Small intestine (tissue), 7 donors: Measurements from ENCODE around the gene LUC7L2. TPM values are rescaled to one million over a fixed set of nuclear protein-coding genes. Genes with fewer than 3 reads are reported as not detected.
"Not testable (repeated sequence)": the region's sequence is repeated elsewhere in the genome, so short reads cannot be mapped to it uniquely, and the experiment has no call there.

Experiments used
- DNase-seq, 2 donors: peaks; one replicate each; pipeline versions ENCODE4 v3.0.0 to v3.0.0-alpha.2; 2013
- FAIRE-seq: peaks from 2 replicates; lab custom pipeline; 2012; peaks lifted over from hg19 to GRCh38; lab: Jason Lieb, UNC
- H3K27ac ChIP-seq, 3 donors: one replicate each; pipeline ENCODE4 v1.5.1; 2013; ENCODE audit warnings: low read length in 2 of 3, mild to moderate bottlenecking in 2 of 3, control low read depth in 1 of 3, inconsistent platforms in 1 of 3, low read depth in 1 of 3, moderate library complexity in 1 of 3
- H3K27me3 ChIP-seq, 3 donors: one replicate each; pipeline ENCODE4 v1.6.1; 2013; ENCODE audit warnings: low read length in 3 of 3, inconsistent platforms in 1 of 3; ENCODE audit not compliant: control insufficient read depth in 3 of 3, insufficient read depth in 3 of 3
- H3K36me3 ChIP-seq, 3 donors: one replicate each; pipeline ENCODE4 v1.6.1; 2013; ENCODE audit warnings: low read length in 3 of 3, inconsistent platforms in 1 of 3, low read depth in 1 of 3, mild to moderate bottlenecking in 1 of 3, moderate library complexity in 1 of 3; ENCODE audit not compliant: control insufficient read depth in 3 of 3, insufficient read depth in 2 of 3
- H3K4me1 ChIP-seq, 3 donors: one replicate each; pipeline ENCODE4 v1.6.1; 2013; ENCODE audit warnings: low read length in 2 of 3, inconsistent platforms in 1 of 3, low read depth in 1 of 3, mild to moderate bottlenecking in 1 of 3, moderate library complexity in 1 of 3; ENCODE audit not compliant: control insufficient read depth in 3 of 3, insufficient read depth in 2 of 3
- H3K4me3 ChIP-seq, 3 donors: one replicate each; pipeline ENCODE4 v1.5.1; 2013; ENCODE audit warnings: low read length in 3 of 3, control low read depth in 1 of 3, inconsistent platforms in 1 of 3, low read depth in 1 of 3, mild to moderate bottlenecking in 1 of 3, moderate library complexity in 1 of 3
- H3K9me3 ChIP-seq, 2 donors: one replicate each; pipeline ENCODE4 v1.6.1; 2013; ENCODE audit warnings: low read depth in 1 of 2, low read length in 1 of 2; ENCODE audit not compliant: control insufficient read depth in 2 of 2, insufficient read depth in 1 of 2
- WGBS, 3 donors: extraction: QIAGEN DNeasy Blood & Tissue Kit; methylation state at CpG; one replicate each; pipeline ENCODE4 v1.1.7; 2013; 5-methylcytosine and 5-hydroxymethylcytosine counted together
- polyA plus RNA-seq, 4 donors: library from polyadenylated mRNA; stranded (reverse) in 3 of 4; unstranded in 1 of 4; fragments of 200-250 nt in 3 of 4; fragments of 120-200 nt in 1 of 4; gene quantifications; one replicate each; pipeline versions ENCODE4 v1.2.1 to v1.2.3, GENCODE V29; 2013
- donor health status: healthy with polysubstance abuse.
- donor health status: control.
- donor health status: control.
- donor health status: Bipolar disorder and iron deficiency.
- donor health status: healthy.

The LUC7L2 gene
- polyA plus RNA-seq, 4 donors = 32.2 to 96.4 (median 40.8) TPM

- DNase-seq = no peak
- Histone ChIP-seq H3K4me1 (peaks cover 0 to 4% (median 0%) of the 10 kb centered on the region in 3 donors), H3K9me3 (no peaks in the 10 kb centered on the region), H3K27me3 (no peaks in the 10 kb centered on the region), H3K36me3 (no peaks in the 10 kb centered on the region), H3K4me3 (no peak overlapping the region), H3K27ac (no peak overlapping the region)
- 77 to 94% (median 91%) methylated on average over 3 of the region's 3 CpGs for WGBS, 3 donors
- no peak for FAIRE-seq
These were observed 29.2 kb upstream of the LUC7L2 start for GRCh38 chr7:139330333-139331030.

GRCh38 chr7:139332697-139333359 is 26.9 kb upstream of the LUC7L2 start:
- Histone ChIP-seq H3K27ac (no peak overlapping the region), H3K9me3 (no peaks in the 10 kb centered on the region), H3K27me3 (no peaks in the 10 kb centered on the region), H3K4me3 (no peak overlapping the region), H3K36me3 (no peaks in the 10 kb centered on the region), H3K4me1 (peaks cover 0 to 4% (median 0%) of the 10 kb centered on the region in 3 donors)
- 13 to 61% (median 25%) methylated on average over 5 of the region's 5 CpGs for WGBS, 3 donors
- DNase-seq = peak; percentile 6 to 28
- no peak for FAIRE-seq

GRCh38 chr7:139333443-139333842 is 26.3 kb upstream of the LUC7L2 start:
- not testable (repeated sequence) for H3K9me3 ChIP-seq, FAIRE-seq, H3K4me3 ChIP-seq, H3K36me3 ChIP-seq, DNase-seq, H3K27me3 ChIP-seq, H3K4me1 ChIP-seq, H3K27ac ChIP-seq
- WGBS, 3 donors = 83 to 93% (median 90%) methylated on average over 13 of the region's 13 CpGs

- Histone ChIP-seq H3K4me3 (no peak overlapping the region), H3K27me3 (no peaks in the 10 kb centered on the region), H3K4me1 (peaks cover 0 to 4% (median 0%) of the 10 kb centered on the region in 3 donors), H3K36me3 (no peaks in the 10 kb centered on the region), H3K9me3 (no peaks in the 10 kb centered on the region), H3K27ac (no peak overlapping the region)
- DNase-seq (no peak), FAIRE-seq (no peak)
- WGBS, 3 donors = 89 to 94% (median 92%) methylated on average over 4 of the region's 4 CpGs
These were observed 25.1 kb upstream of the LUC7L2 start for GRCh38 chr7:139334399-139335150.

GRCh38 chr7:139339025-139339424 is 20.7 kb upstream of the LUC7L2 start:
- Histone ChIP-seq H3K27me3 (no peaks in the 10 kb centered on the region), H3K36me3 (no peaks in the 10 kb centered on the region), H3K4me3 (no peak overlapping the region), H3K9me3 (peaks cover 0 to 4% of the 10 kb centered on the region in 2 donors), H3K4me1 (peaks cover 0 to 5% (median 0%) of the 10 kb centered on the region in 3 donors), H3K27ac (no peak overlapping the region)
- DNase-seq (no peak), FAIRE-seq (no peak)
- 96 to 98% (median 98%) methylated on average over 2 of the region's 2 CpGs for WGBS, 3 donors

- Histone ChIP-seq H3K4me3 (peak overlapping the region; percentile 18 to 78 (median 77)), H3K27ac (peak overlapping the region; percentile 98 to 99 (median 98)), H3K27me3 (no peaks in the 10 kb centered on the region), H3K36me3 (no peaks in the 10 kb centered on the region), H3K4me1 (peaks cover 0 to 5% (median 0%) of the 10 kb centered on the region in 3 donors), H3K9me3 (peaks cover 0 to 4% of the 10 kb centered on the region in 2 donors)
- DNase-seq = no peak
- no peak for FAIRE-seq
- WGBS, 3 donors = 76 to 80% (median 78%) methylated on average over 13 of the region's 13 CpGs
These were observed 20.0 kb upstream of the LUC7L2 start for GRCh38 chr7:139339698-139340036.

GRCh38 chr7:139340037-139340807 is 19.5 kb upstream of the LUC7L2 start:
- FAIRE-seq (no peak), DNase-seq (peak; percentile 100)
- WGBS, 3 donors = 2 to 3% (median 2%) methylated on average over 65 to 66 of the region's 66 CpGs
- H3K4me1 ChIP-seq = peaks cover 0 to 5% (median 0%) of the 10 kb centered on the region in 3 donors
- no peaks in the 10 kb centered on the region for H3K36me3 ChIP-seq
- peaks cover 0 to 4% of the 10 kb centered on the region in 2 donors for H3K9me3 ChIP-seq
- H3K27me3 ChIP-seq = no peaks in the 10 kb centered on the region
- peak overlapping the region; percentile 98 to 99 (median 98) for H3K27ac ChIP-seq
- H3K4me3 ChIP-seq = peak overlapping the region; percentile 76 to 78 (median 77)

GRCh38 chr7:139340808-139341057 is 19.0 kb upstream of the LUC7L2 start:
- H3K27ac ChIP-seq = peak overlapping the region; percentile 98 to 99 (median 98)
- WGBS, 3 donors = 0% methylated on average over 9 of the region's 9 CpGs
- H3K4me3 ChIP-seq = peak overlapping the region; percentile 76 to 78 (median 77)
- peaks cover 0 to 4% of the 10 kb centered on the region in 2 donors for H3K9me3 ChIP-seq
- FAIRE-seq = no peak
- peaks cover 0 to 5% (median 0%) of the 10 kb centered on the region in 3 donors for H3K4me1 ChIP-seq
- DNase-seq = no peak
- H3K36me3 ChIP-seq = peaks cover 0 to 3% (median 2%) of the 10 kb centered on the region in 3 donors
- H3K27me3 ChIP-seq = no peaks in the 10 kb centered on the region
